ENCODE measurements around the gene DMD. TPM values are rescaled to one million over a fixed set of nuclear protein-coding genes. Genes with fewer than 3 reads are reported as not detected.

The DMD gene
- total RNA-seq, 1 donor from 2014 or later: 1.7 TPM

- Mint-ChIP-seq H3K4me3 (ENCODE audit: unreplicated experiment) (no peak overlapping the region), H3K27ac (ENCODE audit: unreplicated experiment) (no peak overlapping the region), H3K36me3 (ENCODE audit: unreplicated experiment) (no peaks in the 10 kb centered on the region), H3K4me1 (ENCODE audit: low read depth, unreplicated experiment) (peaks cover 1% of the 10 kb centered on the region), H3K27me3 (ENCODE audit: unreplicated experiment) (no peaks in the 10 kb centered on the region), H3K9me3 (ENCODE audit: unreplicated experiment) (no peaks in the 10 kb centered on the region)
- DNase-seq: no peak
- no peak for TF ChIP-seq CTCF (IDR thresholded peaks at IDR 0.05; ENCODE audit: partially characterized antibody, unreplicated experiment)
Observed at GRCh38 chrX:31215277-31215815, 1996.0 kb downstream of the DMD start.

GRCh38 chrX:31213941-31214340, 1997.4 kb downstream of the DMD start:
- Mint-ChIP-seq H3K27me3 (ENCODE audit: unreplicated experiment) (no peaks in the 10 kb centered on the region), H3K27ac (ENCODE audit: unreplicated experiment) (no peak overlapping the region), H3K9me3 (ENCODE audit: unreplicated experiment) (no peaks in the 10 kb centered on the region), H3K4me3 (ENCODE audit: unreplicated experiment) (no peak overlapping the region), H3K36me3 (ENCODE audit: unreplicated experiment) (no peaks in the 10 kb centered on the region), H3K4me1 (ENCODE audit: low read depth, unreplicated experiment) (peaks cover 3% of the 10 kb centered on the region)
- no peak for DNase-seq
- TF ChIP-seq CTCF (IDR thresholded peaks at IDR 0.05; ENCODE audit: partially characterized antibody, unreplicated experiment): peak; percentile 13

GRCh38 chrX:31212856-31213748, 1998.2 kb downstream of the DMD start:
- Mint-ChIP-seq H3K27me3 (ENCODE audit: unreplicated experiment) (no peaks in the 10 kb centered on the region), H3K27ac (ENCODE audit: unreplicated experiment) (peak overlapping the region; percentile 2), H3K9me3 (ENCODE audit: unreplicated experiment) (no peaks in the 10 kb centered on the region), H3K36me3 (ENCODE audit: unreplicated experiment) (no peaks in the 10 kb centered on the region), H3K4me3 (ENCODE audit: unreplicated experiment) (no peak overlapping the region), H3K4me1 (ENCODE audit: low read depth, unreplicated experiment) (peaks cover 3% of the 10 kb centered on the region)
- no peak for TF ChIP-seq CTCF (IDR thresholded peaks at IDR 0.05; ENCODE audit: partially characterized antibody, unreplicated experiment)
- DNase-seq: no peak

- no peak overlapping the region for H3K4me3 Mint-ChIP-seq (ENCODE audit: unreplicated experiment)
- H3K9me3 Mint-ChIP-seq (ENCODE audit: unreplicated experiment): no peaks in the 10 kb centered on the region
- DNase-seq: no peak
- no peaks in the 10 kb centered on the region for H3K36me3 Mint-ChIP-seq (ENCODE audit: unreplicated experiment)
- no peaks in the 10 kb centered on the region for H3K27me3 Mint-ChIP-seq (ENCODE audit: unreplicated experiment)
- no peak overlapping the region for H3K27ac Mint-ChIP-seq (ENCODE audit: unreplicated experiment)
- peaks cover 2% of the 10 kb centered on the region for H3K4me1 Mint-ChIP-seq (ENCODE audit: low read depth, unreplicated experiment)
- TF ChIP-seq CTCF (IDR thresholded peaks at IDR 0.05; ENCODE audit: partially characterized antibody, unreplicated experiment): no peak
Observed at GRCh38 chrX:31209005-31209628, 2002.2 kb downstream of the DMD start.

GRCh38 chrX:31201503-31201902, 2009.8 kb downstream of the DMD start:
- H3K36me3 Mint-ChIP-seq (ENCODE audit: unreplicated experiment): no peaks in the 10 kb centered on the region
- no peaks in the 10 kb centered on the region for H3K27me3 Mint-ChIP-seq (ENCODE audit: unreplicated experiment)
- no peak overlapping the region for H3K27ac Mint-ChIP-seq (ENCODE audit: unreplicated experiment)
- H3K4me1 Mint-ChIP-seq (ENCODE audit: low read depth, unreplicated experiment): no peaks in the 10 kb centered on the region
- no peak for TF ChIP-seq CTCF (IDR thresholded peaks at IDR 0.05; ENCODE audit: partially characterized antibody, unreplicated experiment)
- H3K9me3 Mint-ChIP-seq (ENCODE audit: unreplicated experiment): no peaks in the 10 kb centered on the region
- DNase-seq: no peak
- no peak overlapping the region for H3K4me3 Mint-ChIP-seq (ENCODE audit: unreplicated experiment)
